GM12874 (cell line): ENCODE data around the gene GAS2L2.

Source experiments
- TF ChIP-seq, protein P1 (sequence below): IDR thresholded peaks from 2 replicates; pipeline ENCODE4 v1.5.1; 2011; ENCODE audit warnings: low read depth, mild to moderate bottlenecking, control low read depth, low read length, moderate library complexity; ENCODE audit not compliant: insufficient read depth

The GAS2L2 gene

DNA sequence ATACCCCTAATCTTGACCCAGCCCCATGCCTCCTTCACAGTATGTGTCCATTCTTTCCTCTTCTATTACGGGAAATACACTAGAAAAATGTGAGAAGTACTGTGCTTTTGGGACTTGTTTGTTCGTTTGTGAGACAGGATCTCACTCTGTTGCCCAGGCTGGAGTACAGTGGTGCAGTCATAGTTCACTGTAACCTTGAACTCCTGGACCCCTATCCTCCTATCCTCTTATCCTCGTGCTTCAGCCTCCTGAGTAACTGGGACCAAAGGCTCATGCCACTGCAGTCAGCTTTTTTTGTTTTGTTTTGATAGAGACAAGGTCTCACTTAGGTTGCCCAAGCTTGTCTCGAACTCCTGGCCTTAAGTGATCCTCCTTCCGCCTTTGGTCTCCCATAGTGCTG is 51.5 kb downstream of the GAS2L2 start:
- TF ChIP-seq, protein P1, sequence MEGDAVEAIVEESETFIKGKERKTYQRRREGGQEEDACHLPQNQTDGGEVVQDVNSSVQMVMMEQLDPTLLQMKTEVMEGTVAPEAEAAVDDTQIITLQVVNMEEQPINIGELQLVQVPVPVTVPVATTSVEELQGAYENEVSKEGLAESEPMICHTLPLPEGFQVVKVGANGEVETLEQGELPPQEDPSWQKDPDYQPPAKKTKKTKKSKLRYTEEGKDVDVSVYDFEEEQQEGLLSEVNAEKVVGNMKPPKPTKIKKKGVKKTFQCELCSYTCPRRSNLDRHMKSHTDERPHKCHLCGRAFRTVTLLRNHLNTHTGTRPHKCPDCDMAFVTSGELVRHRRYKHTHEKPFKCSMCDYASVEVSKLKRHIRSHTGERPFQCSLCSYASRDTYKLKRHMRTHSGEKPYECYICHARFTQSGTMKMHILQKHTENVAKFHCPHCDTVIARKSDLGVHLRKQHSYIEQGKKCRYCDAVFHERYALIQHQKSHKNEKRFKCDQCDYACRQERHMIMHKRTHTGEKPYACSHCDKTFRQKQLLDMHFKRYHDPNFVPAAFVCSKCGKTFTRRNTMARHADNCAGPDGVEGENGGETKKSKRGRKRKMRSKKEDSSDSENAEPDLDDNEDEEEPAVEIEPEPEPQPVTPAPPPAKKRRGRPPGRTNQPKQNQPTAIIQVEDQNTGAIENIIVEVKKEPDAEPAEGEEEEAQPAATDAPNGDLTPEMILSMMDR = no peak

DNA sequence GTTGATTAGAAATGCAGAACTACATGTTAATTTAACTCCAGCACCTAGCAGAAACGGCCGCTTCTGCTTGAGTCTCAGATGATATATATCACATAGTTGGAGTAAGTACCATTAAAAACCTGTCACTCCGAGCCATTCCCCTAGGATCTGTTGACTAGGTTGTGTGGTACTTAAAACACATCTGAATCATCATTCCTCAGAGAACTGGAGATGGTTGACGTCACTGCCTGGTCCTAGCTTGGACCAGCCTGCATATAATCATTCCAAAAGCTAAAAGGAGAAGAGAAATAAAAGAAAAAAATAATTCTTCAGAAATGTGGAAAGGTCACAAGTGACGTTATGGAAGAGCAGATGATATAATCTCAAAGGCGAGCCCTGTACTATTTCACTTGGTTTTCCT is 52.9 kb downstream of the GAS2L2 start:
- TF ChIP-seq, protein P1 = no peak

DNA sequence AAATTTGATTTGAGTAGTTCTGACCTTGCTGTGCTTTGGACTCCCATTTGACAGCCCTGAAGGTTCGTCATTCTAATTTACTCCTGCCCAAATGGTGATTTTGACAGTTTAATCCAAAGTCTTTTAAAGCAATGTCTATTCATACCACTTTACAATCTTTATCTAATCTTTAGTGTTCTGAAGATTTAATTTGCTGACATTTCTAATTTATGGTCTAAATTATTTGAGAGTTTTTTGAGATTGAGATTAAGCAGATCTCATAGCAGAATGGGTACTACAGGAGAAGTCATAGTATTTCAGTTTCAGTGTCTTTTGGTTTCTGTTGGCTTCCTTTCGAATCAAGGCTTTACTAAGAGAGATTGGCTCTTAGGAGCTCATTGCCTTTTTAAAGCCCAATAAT is 54.2 kb downstream of the GAS2L2 start:
- TF ChIP-seq, protein P1 = no peak

DNA sequence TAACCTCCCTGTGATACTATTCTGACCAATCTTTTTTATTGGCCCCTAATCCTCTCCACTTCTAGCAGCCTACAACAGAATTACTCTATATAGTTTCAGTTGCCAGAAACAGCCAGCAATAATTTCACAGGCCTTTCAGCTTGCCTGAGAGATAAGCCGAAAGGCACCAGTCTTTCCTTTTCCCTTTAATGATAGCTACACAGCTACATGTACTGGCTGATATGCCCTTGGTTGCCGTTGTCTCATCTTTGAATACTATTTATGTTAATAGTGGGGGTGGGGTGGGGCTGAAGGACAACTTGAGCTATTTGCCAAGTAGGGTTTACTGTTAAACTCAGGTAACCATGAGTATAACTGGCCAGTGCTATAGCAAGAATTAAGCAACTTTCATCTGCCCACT is 57.4 kb downstream of the GAS2L2 start:
- TF ChIP-seq, protein P1 = no peak

DNA sequence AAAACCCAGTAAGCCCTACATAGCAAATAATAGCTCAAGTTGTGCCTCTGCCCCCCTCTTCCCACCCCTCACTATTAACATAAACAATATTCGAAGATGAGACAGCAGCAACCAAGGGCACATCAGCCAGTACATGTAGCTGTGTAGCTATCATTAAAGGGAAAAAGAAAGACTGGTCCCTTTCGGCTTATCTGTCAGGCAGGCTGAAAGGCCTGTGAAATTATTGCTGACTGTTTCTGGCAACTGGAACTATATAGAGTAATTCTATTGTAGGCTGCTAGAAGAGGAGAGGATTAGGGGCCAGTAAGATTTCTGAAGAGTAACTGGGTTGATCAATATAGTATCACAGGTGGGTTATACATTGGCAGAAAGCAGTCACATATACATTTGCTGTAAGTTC is 58.1 kb downstream of the GAS2L2 start:
- TF ChIP-seq, protein P1 = no peak
